H1 (cell line): ENCODE data around the gene BGN. TPM values are rescaled to one million over a fixed set of nuclear protein-coding genes. Genes with fewer than 3 reads are reported as not detected.

Source experiments
- CTCF ChIA-PET: fragments of 300-600 bp; sonication (Branson Sonifier 250); formaldehyde crosslinking; loops from one replicate; lab custom pipeline; 2021; ENCODE audit not compliant: partially characterized antibody; lab: Charles Lee
- POLR2A ChIA-PET: fragments of 300-600 bp; sonication (Branson Sonifier 250); formaldehyde crosslinking; loops from one replicate; lab custom pipeline; 2021; ENCODE audit warnings: inconsistent platforms; ENCODE audit not compliant: partially characterized antibody; lab: Charles Lee
- DNase-seq, 2 experiments: peaks; one replicate each; pipeline versions ENCODE4 v3.0.0 to v3.0.0-alpha.2; 2010 to 2022; ENCODE audit warnings: low spot score in 2 of 2, low read depth in 1 of 2, mixed read lengths in 1 of 2
- FAIRE-seq: peaks from 2 replicates; lab custom pipeline; 2011; peaks lifted over from hg19 to GRCh38; lab: Jason Lieb, UNC
- H2AFZ ChIP-seq: 2 replicates; pipeline ENCODE4 v1.8.1; 2012; ENCODE audit warnings: low read length, inconsistent platforms
- H2AK5ac ChIP-seq: 2 replicates; pipeline ENCODE4 v1.6.1; 2013; ENCODE audit warnings: low read depth, low read length
- H2BK120ac ChIP-seq: replicated peaks from 2 replicates; pipeline ENCODE3; 2013; ENCODE audit warnings: low read depth, low read length, inconsistent platforms
- H2BK12ac ChIP-seq: 2 replicates; pipeline ENCODE4 v1.6.1; 2013; ENCODE audit warnings: low read depth, low read length
- H2BK15ac ChIP-seq: 2 replicates; pipeline ENCODE4 v1.6.1; 2013; ENCODE audit warnings: low read length
- H2BK20ac ChIP-seq: 2 replicates; pipeline ENCODE4 v1.6.1; 2013; ENCODE audit warnings: low read length
- H2BK5ac ChIP-seq: 2 replicates; pipeline ENCODE4 v1.6.1; 2013; ENCODE audit warnings: low read depth, low read length
- H3K14ac ChIP-seq: 2 replicates; pipeline ENCODE4 v1.6.1; 2013; ENCODE audit warnings: inconsistent platforms; ENCODE audit not compliant: insufficient read length
- H3K18ac ChIP-seq: 2 replicates; pipeline ENCODE4 v1.6.1; 2013; ENCODE audit warnings: low read length; ENCODE audit errors: extremely low read depth
- H3K23ac ChIP-seq: 2 replicates; pipeline ENCODE4 v1.6.1; 2013; ENCODE audit warnings: inconsistent platforms; ENCODE audit not compliant: insufficient read length
- H3K23me2 ChIP-seq: 2 replicates; pipeline ENCODE4 v1.6.1; 2013; ENCODE audit warnings: low read depth, low read length
- H3K27ac ChIP-seq: 2 replicates; pipeline ENCODE4 v1.6.1; 2011; ENCODE audit warnings: low read depth, low read length, inconsistent platforms
- H3K27me3 ChIP-seq, 4 experiments: replicated peaks in 1 of 4; 1 replicate in 1 of 4; 2 replicates in 3 of 4; pipeline versions ENCODE4 v1.6.1 to v1.8.1; 2011 to 2013; ENCODE audit warnings: low read length in 3 of 4, mild to moderate bottlenecking in 3 of 4, inconsistent platforms in 2 of 4, mixed read lengths in 2 of 4, moderate library complexity in 1 of 4; ENCODE audit not compliant: control insufficient read depth in 3 of 4, insufficient read depth in 3 of 4; ENCODE audit errors: extremely low read depth in 1 of 4
- H3K36me3 ChIP-seq, 4 experiments: 2 replicates each; pipeline versions ENCODE4 v1.6.1 to v1.8.1; 2011 to 2013; ENCODE audit warnings: mild to moderate bottlenecking in 4 of 4, low read length in 3 of 4, moderate library complexity in 2 of 4, control low read depth in 1 of 4, inconsistent platforms in 1 of 4; ENCODE audit not compliant: insufficient read depth in 4 of 4, control insufficient read depth in 2 of 4
- H3K4ac ChIP-seq: replicated peaks from 2 replicates; pipeline ENCODE3; 2013; ENCODE audit warnings: low read length, low read depth, mixed read lengths, inconsistent platforms; ENCODE audit not compliant: insufficient read length
- H3K4me1 ChIP-seq, 4 experiments: replicated peaks in 1 of 4; 1 replicate in 1 of 4; 2 replicates in 3 of 4; pipeline versions ENCODE4 v1.6.1 to v1.8.1; 2011 to 2013; ENCODE audit warnings: low read length in 3 of 4, inconsistent platforms in 2 of 4, mixed read lengths in 1 of 4; ENCODE audit not compliant: insufficient read depth in 4 of 4, control insufficient read depth in 3 of 4
- H3K4me2 ChIP-seq, 2 experiments: 2 replicates each; pipeline versions ENCODE4 v1.6.1 to v1.8.1; 2011 to 2013; ENCODE audit warnings: low read depth in 2 of 2, low read length in 2 of 2, control low read depth in 1 of 2, inconsistent platforms in 1 of 2, mild to moderate bottlenecking in 1 of 2; ENCODE audit not compliant: insufficient read depth in 1 of 2
- H3K4me3 ChIP-seq, 4 experiments: fragments of 200-600, 300-600 bp in 1 of 4; sonication (generic), shearing (Covaris generic), sonication (Bioruptor Twin) in 1 of 4; 2 replicates each; pipeline versions ENCODE4 v1.5.1 to v1.8.1; 2011 to 2016; ENCODE audit warnings: low read length in 4 of 4, low read depth in 3 of 4, control low read depth in 2 of 4, inconsistent platforms in 2 of 4, mild to moderate bottlenecking in 2 of 4, mixed read lengths in 1 of 4, moderate library complexity in 1 of 4; ENCODE audit not compliant: insufficient read depth in 2 of 4; ENCODE audit errors: extremely low read depth in 1 of 4
- H3K56ac ChIP-seq: replicated peaks from 2 replicates; pipeline ENCODE3; 2013; ENCODE audit warnings: low read depth, mild to moderate bottlenecking, mixed read lengths, low read length, inconsistent platforms; ENCODE audit not compliant: insufficient read length
- H3K79me1 ChIP-seq: 2 replicates; pipeline ENCODE4 v1.6.1; 2013; ENCODE audit warnings: low read depth, low read length, control low read depth
- H3K79me2 ChIP-seq, 2 experiments: 2 replicates each; pipeline versions ENCODE4 v1.6.1 to v1.8.1; 2012 to 2013; ENCODE audit warnings: low read length in 2 of 2, mild to moderate bottlenecking in 2 of 2, inconsistent platforms in 1 of 2; ENCODE audit not compliant: insufficient read depth in 2 of 2, control insufficient read depth in 1 of 2
- H3K9ac ChIP-seq, 4 experiments: replicated peaks in 1 of 4; 1 replicate in 1 of 4; 2 replicates in 3 of 4; pipeline versions ENCODE4 v1.6.1 to v1.8.1; 2011 to 2013; ENCODE audit warnings: low read depth in 3 of 4, low read length in 3 of 4, control low read depth in 2 of 4, mild to moderate bottlenecking in 2 of 4, moderate library complexity in 2 of 4, inconsistent platforms in 1 of 4; ENCODE audit errors: extremely low read depth in 1 of 4
- H3K9me3 ChIP-seq, 2 experiments: 2 replicates each; pipeline versions ENCODE4 v1.6.1 to v1.8.1; 2012 to 2013; ENCODE audit warnings: mild to moderate bottlenecking in 2 of 2, moderate library complexity in 2 of 2, control low read depth in 1 of 2, inconsistent platforms in 1 of 2, low read depth in 1 of 2, low read length in 1 of 2, mixed read lengths in 1 of 2; ENCODE audit not compliant: insufficient read depth in 2 of 2
- H4K20me1 ChIP-seq, 2 experiments: replicated peaks in 1 of 2; 2 replicates each; pipeline versions ENCODE3 to v1.8.1; 2011 to 2013; ENCODE audit warnings: inconsistent platforms in 2 of 2, low read length in 2 of 2, mild to moderate bottlenecking in 1 of 2; ENCODE audit not compliant: insufficient read depth in 2 of 2, control insufficient read depth in 1 of 2
- H4K5ac ChIP-seq: 2 replicates; pipeline ENCODE4 v1.6.1; 2013; ENCODE audit warnings: low read length, low read depth, mixed read lengths, inconsistent platforms; ENCODE audit not compliant: insufficient read length
- H4K8ac ChIP-seq: 2 replicates; pipeline ENCODE4 v1.8.0; 2013; ENCODE audit warnings: mild to moderate bottlenecking, moderate library complexity, low read length, inconsistent platforms; ENCODE audit not compliant: insufficient read depth; ENCODE audit errors: extremely low read depth
- H4K91ac ChIP-seq: replicated peaks from 2 replicates; pipeline ENCODE3; 2013; ENCODE audit warnings: low read length, mixed read lengths, inconsistent platforms; ENCODE audit not compliant: insufficient read length
- BRCA1 ChIP-seq: IDR thresholded peaks from 2 replicates; pipeline ENCODE4 v1.6.1; 2012; ENCODE audit warnings: low read depth, low read length, improper control_type of control experiment
- POLR2AphosphoS5 ChIP-seq: IDR thresholded peaks from 2 replicates; pipeline ENCODE4 v1.6.1; 2011; ENCODE audit warnings: low read depth, low read length
- RXRA ChIP-seq: IDR thresholded peaks from 2 replicates; pipeline ENCODE4 v1.6.1; 2011; ENCODE audit warnings: low read depth, mild to moderate bottlenecking, low read length, moderate library complexity; ENCODE audit not compliant: insufficient read depth
- SIX5 ChIP-seq: IDR thresholded peaks from 2 replicates; pipeline ENCODE4 v1.6.1; 2011; ENCODE audit warnings: mild to moderate bottlenecking, low read depth, low read length
- SUZ12 ChIP-seq: fragments of 200-600 bp; sonication (generic); IDR thresholded peaks from 2 replicates; pipeline ENCODE4 v1.6.1; 2012; ENCODE audit warnings: mild to moderate bottlenecking, inconsistent platforms, low read length, moderate library complexity, mixed read lengths
- TCF12 ChIP-seq: IDR thresholded peaks from 2 replicates; pipeline ENCODE4 v1.6.1; 2011; ENCODE audit warnings: low read depth, mild to moderate bottlenecking, low read length
- TEAD4 ChIP-seq: IDR thresholded peaks from 2 replicates; pipeline ENCODE4 v1.6.1; 2012; ENCODE audit warnings: low read depth, low read length, inconsistent platforms, mixed read lengths
- YY1 ChIP-seq: IDR thresholded peaks from 2 replicates; pipeline ENCODE4 v1.6.1; 2011; ENCODE audit warnings: low read depth, mild to moderate bottlenecking, low read length
- WGBS, 2 experiments: shearing (Covaris generic) in 1 of 2; methylation state at CpG; one replicate each; pipeline versions ENCODE4 v1.1.6 to v1.1.7; 2013 to 2015; ENCODE audit warnings: low lambda C conversion rate in 2 of 2, mixed read lengths in 2 of 2, inconsistent platforms in 1 of 2, low coverage in 1 of 2, missing lambda C conversion rate in 1 of 2; ENCODE audit not compliant: insufficient replicate concordance in 2 of 2, insufficient coverage in 1 of 2, insufficient read length in 1 of 2; ENCODE audit errors: extremely low coverage in 1 of 2, missing lambda C conversion rate in 1 of 2; 5-methylcytosine and 5-hydroxymethylcytosine counted together
- polyA plus RNA-seq, 7 experiments: library from polyadenylated mRNA; depleted of rRNA in 3 of 7; stranded (reverse) in 5 of 7; unstranded in 2 of 7; fragments of >200 nt in 5 of 7; fragments of 200-250 nt in 2 of 7; gene quantifications; 1 replicate in 5 of 7; 2 replicates in 1 of 7; 4 replicates in 1 of 7; pipeline versions ENCODE4 v1.2.1 to v1.2.3, GENCODE V29; 2011 to 2013; ENCODE audit warnings: missing spikeins in 2 of 7, mixed read lengths in 2 of 7
- total RNA-seq: library from RNA; stranded (reverse); fragmentation: NEBNext Ultra II Directional; extraction: Animal tissue kit (Norgen Biotek cat#: 25700); gene quantifications from 2 replicates; pipeline ENCODE4 v1.2.1, GENCODE V29; 2021

Gene BGN
- total and polyA plus RNA-seq, 2 of the 8 experiments (the other 6 are each of a cell fraction or from before 2014, with no cell fraction given), result 1.8 to 2.4 TPM

- Histone ChIP-seq H3K27me3 (no peaks in the 10 kb centered on the region; a peak in 1 of 7 replicates), H3K14ac (no peak overlapping the region), H4K20me1 (no peaks in the 10 kb centered on the region), H2BK12ac (no peak overlapping the region), H4K8ac (no peak overlapping the region), H3K18ac (no peak overlapping the region), H3K27ac (no peak overlapping the region), H3K23me2 (no peaks in the 10 kb centered on the region), H3K4ac (no peak overlapping the region), H3K4me2 (no peak overlapping the region), H4K5ac (no peak overlapping the region), H3K79me2 (no peaks in the 10 kb centered on the region), H2BK5ac (no peak overlapping the region), H4K91ac (no peak overlapping the region), H2AFZ (no peak overlapping the region), H3K9me3 (no peaks in the 10 kb centered on the region), H3K79me1 (no peaks in the 10 kb centered on the region), H3K9ac (no peak overlapping the region), H3K4me3 (no peak overlapping the region), H2BK20ac (no peak overlapping the region), H2BK120ac (no peak overlapping the region), H3K56ac (no peak overlapping the region), H2AK5ac (no peak overlapping the region), H3K23ac (no peak overlapping the region), H3K4me1 (no peaks in the 10 kb centered on the region), H3K36me3 (no peaks in the 10 kb centered on the region), H2BK15ac (no peak overlapping the region)
- WGBS, 2 experiments, result 87% methylated on average over 16 of the region's 19 CpGs; no CpG with 5 or more reads in 1 of the 2 experiments
- ChIA-PET POLR2A (no interaction called here), CTCF (interaction anchor here (1.0 to 2.5 kb wide), 6 partner anchors 11 to 110 kb away, joined by 3 to 12 read pairs (median 6); no protein-coding TSS in a partner anchor)
- TF ChIP-seq POLR2AphosphoS5, result no peak
- TF ChIP-seq SIX5, result no peak
- no peak for TF ChIP-seq BRCA1
- no peak for TF ChIP-seq YY1
- no peak for TF ChIP-seq TCF12
- no peak for TF ChIP-seq SUZ12
- TF ChIP-seq RXRA, result no peak
- no peak for TF ChIP-seq TEAD4
- no peak for DNase-seq
- no peak for FAIRE-seq
Measured at GRCh38 chrX:153557618-153558355, 63.0 kb downstream of the BGN start.
